Neural cell (in vitro differentiated cells): ENCODE measurements around the gene NPFF. TPM values are rescaled to one million over a fixed set of nuclear protein-coding genes. Genes with fewer than 3 reads are reported as not detected.

Experiments used
- H2AFZ ChIP-seq: fragments of 200-600, 300-800 bp; sonication (generic), shearing (Covaris generic); 2 replicates; pipeline ENCODE4 v1.6.0; 2014; ENCODE audit warnings: low read depth, mild to moderate bottlenecking, antibody characterized with exemption, low read length, moderate library complexity
- H3F3A ChIP-seq: fragments of 200-600 bp; shearing (Covaris generic); 2 replicates; pipeline ENCODE4 v1.6.1; 2016; ENCODE audit warnings: mild to moderate bottlenecking, moderate library complexity, mixed read lengths, antibody characterized with exemption, low read length; ENCODE audit not compliant: insufficient read depth, poor library complexity, severe bottlenecking
- H3K27ac ChIP-seq: fragments of 200-600, 300-800 bp; sonication (generic), shearing (Covaris generic); 2 replicates; pipeline ENCODE4 v1.5.1; 2014; ENCODE audit warnings: mild to moderate bottlenecking, low read length, moderate library complexity
- H3K27me3 ChIP-seq: fragments of 300-800, 200-600 bp; sonication (generic), shearing (Covaris generic); 2 replicates; pipeline ENCODE4 v1.6.0; 2014; ENCODE audit warnings: mild to moderate bottlenecking, low read depth, low read length, moderate library complexity; ENCODE audit not compliant: insufficient read depth
- H3K36me3 ChIP-seq: fragments of 300-800, 200-600 bp; sonication (generic), shearing (Covaris generic); 2 replicates; pipeline ENCODE4 v1.5.1; 2014; ENCODE audit warnings: mild to moderate bottlenecking, antibody characterized with exemption, low read length, moderate library complexity; ENCODE audit not compliant: insufficient read depth
- H3K4me2 ChIP-seq: fragments of 300-800, 200-600 bp; sonication (generic), shearing (Covaris generic); 2 replicates; pipeline ENCODE4 v1.6.0; 2014; ENCODE audit warnings: mild to moderate bottlenecking, low read length
- H3K4me3 ChIP-seq: fragments of 300-800, 200-600 bp; sonication (generic), shearing (Covaris generic); 2 replicates; pipeline ENCODE4 v1.5.1; 2014; ENCODE audit warnings: mild to moderate bottlenecking, low read length, moderate library complexity
- H3K79me2 ChIP-seq: fragments of 200-600 bp; shearing (Covaris generic); replicated peaks from 2 replicates; pipeline ENCODE4 v1.6.0; 2014; ENCODE audit warnings: mild to moderate bottlenecking, low read length, moderate library complexity; ENCODE audit not compliant: insufficient read depth
- H3K9ac ChIP-seq: fragments of 300-800, 200-600 bp; sonication (generic), shearing (Covaris generic); 2 replicates; pipeline ENCODE4 v1.6.1; 2016; ENCODE audit warnings: mild to moderate bottlenecking, low read length, mixed read lengths
- H3K9me2 ChIP-seq: fragments of 200-600 bp; shearing (Covaris generic); 2 replicates; pipeline ENCODE4 v1.6.1; 2016; ENCODE audit warnings: mild to moderate bottlenecking, low read length, mixed read lengths; ENCODE audit not compliant: insufficient read depth
- H3K9me3 ChIP-seq: fragments of 200-600, 300-800 bp; sonication (generic), shearing (Covaris generic); 2 replicates; pipeline ENCODE4 v1.6.1; 2016; ENCODE audit warnings: mild to moderate bottlenecking, mixed run types, low read length, moderate library complexity, mixed read lengths
- H4K20me1 ChIP-seq: fragments of 200-600 bp; shearing (Covaris generic); 2 replicates; pipeline ENCODE4 v1.6.1; 2016; ENCODE audit warnings: mild to moderate bottlenecking, mixed run types; ENCODE audit not compliant: insufficient read depth
- EP300 ChIP-seq: fragments of 450-650 bp; conservative IDR thresholded peaks from 2 replicates; pipeline ENCODE4 v1.6.1; 2014; ENCODE audit warnings: antibody characterized with exemption, mild to moderate bottlenecking, moderate library complexity; ENCODE audit not compliant: poor library complexity, severe bottlenecking
- EZH2 ChIP-seq: fragments of 200-600, 300-800 bp; shearing (Covaris generic), sonication (generic); IDR thresholded peaks from 2 replicates; pipeline ENCODE4 v1.6.1; 2014; ENCODE audit warnings: antibody characterized with exemption, low read length, borderline replicate concordance, mild to moderate bottlenecking; ENCODE audit not compliant: insufficient read depth, poor library complexity, severe bottlenecking
- MXI1 ChIP-seq: fragments of 450-650 bp; conservative IDR thresholded peaks from 2 replicates; pipeline ENCODE4 v1.6.1; 2014; ENCODE audit warnings: antibody characterized with exemption, mild to moderate bottlenecking; ENCODE audit not compliant: poor library complexity, severe bottlenecking
- POLR2AphosphoS5 ChIP-seq: IDR thresholded peaks from 2 replicates; pipeline ENCODE4 v1.6.1; 2012
- RAD21 ChIP-seq: fragments of 450-650 bp; conservative IDR thresholded peaks from 2 replicates; pipeline ENCODE4 v1.6.1; 2014; ENCODE audit warnings: antibody characterized with exemption, mild to moderate bottlenecking, moderate library complexity
- SMC3 ChIP-seq: fragments of 450-650 bp; conservative IDR thresholded peaks from 2 replicates; pipeline ENCODE4 v1.6.1; 2014; ENCODE audit warnings: antibody characterized with exemption, mild to moderate bottlenecking, moderate library complexity; ENCODE audit not compliant: poor library complexity
- TAF1 ChIP-seq: IDR thresholded peaks from 2 replicates; pipeline ENCODE4 v1.6.1; 2012; ENCODE audit warnings: low read depth
- polyA plus RNA-seq: library from polyadenylated mRNA; depleted of rRNA; stranded (reverse); fragments of >200 nt; gene quantifications from 2 replicates; pipeline ENCODE4 v1.2.3, GENCODE V29; 2014
- TF ChIP-seq, protein P1 (sequence below): fragments of 450-650 bp; IDR thresholded peaks from 2 replicates; pipeline ENCODE4 v1.5.1; 2014; ENCODE audit warnings: antibody characterized with exemption, mild to moderate bottlenecking, moderate library complexity; ENCODE audit not compliant: poor library complexity, severe bottlenecking
- TF ChIP-seq, protein P2 (sequence below): IDR thresholded peaks from 2 replicates; pipeline ENCODE4 v1.6.1; 2012; ENCODE audit warnings: borderline replicate concordance

The NPFF gene
- polyA plus RNA-seq, 1 donor from 2014 or later = not detected

GRCh38 chr12:53479331-53479730 lies 28.0 kb downstream of the NPFF start:
- Histone ChIP-seq H4K20me1 (peaks cover 10% of the 10 kb centered on the region), H3K9me3 (no peaks in the 10 kb centered on the region), H3K4me3 (no peak overlapping the region), H3K4me2 (no peak overlapping the region), H2AFZ (no peak overlapping the region), H3K27ac (no peak overlapping the region), H3K27me3 (no peaks in the 10 kb centered on the region), H3F3A (no peaks in the 10 kb centered on the region), H3K9ac (no peak overlapping the region), H3K79me2 (peaks cover 10% of the 10 kb centered on the region), H3K9me2 (no peaks in the 10 kb centered on the region), H3K36me3 (peaks cover 5% of the 10 kb centered on the region)
- TF ChIP-seq TAF1 (no peak), SMC3 (no peak), MXI1 (no peak), RAD21 (no peak), EZH2 (no peak), EP300 (no peak), POLR2AphosphoS5 (no peak)
- TF ChIP-seq, protein P1, sequence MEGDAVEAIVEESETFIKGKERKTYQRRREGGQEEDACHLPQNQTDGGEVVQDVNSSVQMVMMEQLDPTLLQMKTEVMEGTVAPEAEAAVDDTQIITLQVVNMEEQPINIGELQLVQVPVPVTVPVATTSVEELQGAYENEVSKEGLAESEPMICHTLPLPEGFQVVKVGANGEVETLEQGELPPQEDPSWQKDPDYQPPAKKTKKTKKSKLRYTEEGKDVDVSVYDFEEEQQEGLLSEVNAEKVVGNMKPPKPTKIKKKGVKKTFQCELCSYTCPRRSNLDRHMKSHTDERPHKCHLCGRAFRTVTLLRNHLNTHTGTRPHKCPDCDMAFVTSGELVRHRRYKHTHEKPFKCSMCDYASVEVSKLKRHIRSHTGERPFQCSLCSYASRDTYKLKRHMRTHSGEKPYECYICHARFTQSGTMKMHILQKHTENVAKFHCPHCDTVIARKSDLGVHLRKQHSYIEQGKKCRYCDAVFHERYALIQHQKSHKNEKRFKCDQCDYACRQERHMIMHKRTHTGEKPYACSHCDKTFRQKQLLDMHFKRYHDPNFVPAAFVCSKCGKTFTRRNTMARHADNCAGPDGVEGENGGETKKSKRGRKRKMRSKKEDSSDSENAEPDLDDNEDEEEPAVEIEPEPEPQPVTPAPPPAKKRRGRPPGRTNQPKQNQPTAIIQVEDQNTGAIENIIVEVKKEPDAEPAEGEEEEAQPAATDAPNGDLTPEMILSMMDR = no peak
- TF ChIP-seq, protein P2, sequence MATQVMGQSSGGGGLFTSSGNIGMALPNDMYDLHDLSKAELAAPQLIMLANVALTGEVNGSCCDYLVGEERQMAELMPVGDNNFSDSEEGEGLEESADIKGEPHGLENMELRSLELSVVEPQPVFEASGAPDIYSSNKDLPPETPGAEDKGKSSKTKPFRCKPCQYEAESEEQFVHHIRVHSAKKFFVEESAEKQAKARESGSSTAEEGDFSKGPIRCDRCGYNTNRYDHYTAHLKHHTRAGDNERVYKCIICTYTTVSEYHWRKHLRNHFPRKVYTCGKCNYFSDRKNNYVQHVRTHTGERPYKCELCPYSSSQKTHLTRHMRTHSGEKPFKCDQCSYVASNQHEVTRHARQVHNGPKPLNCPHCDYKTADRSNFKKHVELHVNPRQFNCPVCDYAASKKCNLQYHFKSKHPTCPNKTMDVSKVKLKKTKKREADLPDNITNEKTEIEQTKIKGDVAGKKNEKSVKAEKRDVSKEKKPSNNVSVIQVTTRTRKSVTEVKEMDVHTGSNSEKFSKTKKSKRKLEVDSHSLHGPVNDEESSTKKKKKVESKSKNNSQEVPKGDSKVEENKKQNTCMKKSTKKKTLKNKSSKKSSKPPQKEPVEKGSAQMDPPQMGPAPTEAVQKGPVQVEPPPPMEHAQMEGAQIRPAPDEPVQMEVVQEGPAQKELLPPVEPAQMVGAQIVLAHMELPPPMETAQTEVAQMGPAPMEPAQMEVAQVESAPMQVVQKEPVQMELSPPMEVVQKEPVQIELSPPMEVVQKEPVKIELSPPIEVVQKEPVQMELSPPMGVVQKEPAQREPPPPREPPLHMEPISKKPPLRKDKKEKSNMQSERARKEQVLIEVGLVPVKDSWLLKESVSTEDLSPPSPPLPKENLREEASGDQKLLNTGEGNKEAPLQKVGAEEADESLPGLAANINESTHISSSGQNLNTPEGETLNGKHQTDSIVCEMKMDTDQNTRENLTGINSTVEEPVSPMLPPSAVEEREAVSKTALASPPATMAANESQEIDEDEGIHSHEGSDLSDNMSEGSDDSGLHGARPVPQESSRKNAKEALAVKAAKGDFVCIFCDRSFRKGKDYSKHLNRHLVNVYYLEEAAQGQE = no peak

DNA sequence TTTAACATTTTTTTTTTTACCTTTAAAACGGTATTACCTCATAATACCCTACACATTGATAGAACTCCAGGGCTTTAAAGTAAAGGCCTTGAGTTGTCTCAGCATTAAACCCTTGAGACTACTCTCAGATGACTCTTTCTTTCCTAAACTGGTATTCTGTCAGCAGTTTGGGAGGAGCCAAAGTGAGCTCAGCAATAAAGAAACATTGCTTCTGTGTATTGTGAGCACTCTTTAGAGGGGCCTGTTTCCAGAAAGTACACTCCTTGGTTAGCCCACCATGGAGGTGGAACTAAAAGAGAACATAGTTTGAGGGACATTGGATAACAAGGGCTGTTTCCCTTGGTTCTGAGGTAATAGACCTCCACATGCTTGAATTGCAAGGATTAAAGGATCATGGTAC lies 28.4 kb downstream of the NPFF start:
- Histone ChIP-seq H3K9me3 (no peaks in the 10 kb centered on the region), H4K20me1 (peaks cover 10% of the 10 kb centered on the region), H3K36me3 (peaks cover 5% of the 10 kb centered on the region), H3K9ac (no peak overlapping the region), H3K9me2 (no peaks in the 10 kb centered on the region), H3K4me3 (no peak overlapping the region), H3K79me2 (peaks cover 14% of the 10 kb centered on the region), H3F3A (no peaks in the 10 kb centered on the region), H3K27me3 (no peaks in the 10 kb centered on the region), H2AFZ (no peak overlapping the region), H3K27ac (no peak overlapping the region), H3K4me2 (no peak overlapping the region)
- TF ChIP-seq EP300 (no peak), MXI1 (no peak), POLR2AphosphoS5 (no peak), TAF1 (no peak), RAD21 (no peak)
- TF ChIP-seq, protein P2 = no peak
- TF ChIP-seq, protein P1 = no peak
